ENCODE results near the gene GFRA1. TPM values are rescaled to one million over a fixed set of nuclear protein-coding genes. Genes with fewer than 3 reads are reported as not detected.

Gene GFRA1
- total and polyA plus RNA-seq, 2 donors (not counting 1 experiment from before 2014, with no cell fraction given): 6.3 to 29.6 TPM

- Histone ChIP-seq H3K9me3 (ENCODE audit: control insufficient read depth, insufficient read depth, low read depth, low read length) (no peaks in the 10 kb centered on the region), H3K27ac (ENCODE audit: insufficient read depth, low read length) (no peak overlapping the region), H3K27me3 (ENCODE audit: control insufficient read depth, insufficient read depth, low read length) (no peaks in the 10 kb centered on the region), H3K4me2 (ENCODE audit: extremely low read depth, insufficient read depth, low read length) (no peak overlapping the region), H3K9ac (ENCODE audit: insufficient read depth, low read length) (no peak overlapping the region), H3K4me3 (replicated peaks in 1 of 4; ENCODE audit: control extremely low read depth in 1 of 4, insufficient read depth in 1 of 4, low read depth in 3 of 4, low read length in 4 of 4) (no peak overlapping the region), H4K20me1 (ENCODE audit: control insufficient read depth, extremely low read depth, insufficient read depth, low read length) (no peaks in the 10 kb centered on the region), H3K36me3 (ENCODE audit: control insufficient read depth, insufficient read depth, low read length) (no peaks in the 10 kb centered on the region), H3K79me2 (ENCODE audit: control insufficient read depth, insufficient read depth, low read length) (no peaks in the 10 kb centered on the region), H3K4me1 (ENCODE audit: control insufficient read depth, extremely low read depth, insufficient read depth, low read length) (no peaks in the 10 kb centered on the region), H2AFZ (ENCODE audit: low read length) (no peak overlapping the region)
- no peak for DNase-seq (ENCODE audit: low read depth in 2 of 2)
- no peak for TF ChIP-seq EZH2 (IDR thresholded peaks at IDR 0.05; ENCODE audit: low read length, missing control alignments)
- TF ChIP-seq, protein P1, sequence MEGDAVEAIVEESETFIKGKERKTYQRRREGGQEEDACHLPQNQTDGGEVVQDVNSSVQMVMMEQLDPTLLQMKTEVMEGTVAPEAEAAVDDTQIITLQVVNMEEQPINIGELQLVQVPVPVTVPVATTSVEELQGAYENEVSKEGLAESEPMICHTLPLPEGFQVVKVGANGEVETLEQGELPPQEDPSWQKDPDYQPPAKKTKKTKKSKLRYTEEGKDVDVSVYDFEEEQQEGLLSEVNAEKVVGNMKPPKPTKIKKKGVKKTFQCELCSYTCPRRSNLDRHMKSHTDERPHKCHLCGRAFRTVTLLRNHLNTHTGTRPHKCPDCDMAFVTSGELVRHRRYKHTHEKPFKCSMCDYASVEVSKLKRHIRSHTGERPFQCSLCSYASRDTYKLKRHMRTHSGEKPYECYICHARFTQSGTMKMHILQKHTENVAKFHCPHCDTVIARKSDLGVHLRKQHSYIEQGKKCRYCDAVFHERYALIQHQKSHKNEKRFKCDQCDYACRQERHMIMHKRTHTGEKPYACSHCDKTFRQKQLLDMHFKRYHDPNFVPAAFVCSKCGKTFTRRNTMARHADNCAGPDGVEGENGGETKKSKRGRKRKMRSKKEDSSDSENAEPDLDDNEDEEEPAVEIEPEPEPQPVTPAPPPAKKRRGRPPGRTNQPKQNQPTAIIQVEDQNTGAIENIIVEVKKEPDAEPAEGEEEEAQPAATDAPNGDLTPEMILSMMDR (conservative IDR thresholded peaks at IDR 0.05 in 1 of 2, IDR thresholded peaks at IDR 0.05 in 1 of 2; ENCODE audit: low read depth in 1 of 2, low read length in 2 of 2): no peak
These were observed 108.7 kb downstream of the GFRA1 start for GRCh38 chr10:116164291-116164690.

DNA sequence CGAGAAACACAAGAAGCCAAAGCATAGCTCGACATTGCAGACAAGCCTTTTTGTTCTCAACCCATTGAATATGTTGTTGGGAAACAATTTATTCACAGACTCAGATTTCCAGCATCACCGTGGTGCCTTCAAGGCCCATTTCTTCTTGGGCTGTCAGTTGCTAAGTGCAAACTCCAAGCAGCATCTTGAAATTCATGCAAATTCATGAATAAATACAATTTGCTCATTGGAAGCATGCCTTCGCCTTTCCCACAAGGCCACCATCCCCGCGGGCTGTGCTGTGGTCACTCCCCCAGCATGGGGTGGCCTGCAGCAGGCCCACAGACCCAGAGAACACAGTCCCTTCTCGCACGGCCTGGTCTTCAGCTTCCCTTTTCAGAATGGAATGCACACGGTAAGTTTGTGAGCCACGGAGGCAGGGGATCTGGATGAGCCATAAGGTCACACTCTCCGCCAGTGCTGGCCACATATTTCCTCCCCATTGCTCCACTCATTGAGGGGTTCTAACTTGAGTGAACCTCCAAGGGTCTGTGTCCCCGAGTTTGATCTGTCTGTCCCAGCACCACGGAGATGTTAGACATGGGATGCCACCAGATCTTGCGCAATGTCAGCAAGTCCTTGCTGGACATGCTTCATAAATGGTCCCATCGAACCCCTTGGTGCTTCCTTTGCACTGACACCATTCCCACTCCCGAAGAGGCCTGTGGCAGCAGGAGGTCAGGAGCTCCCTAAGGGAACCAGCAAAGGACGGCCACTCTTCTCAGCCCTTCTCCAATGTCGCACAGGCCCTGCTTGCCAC is 109.5 kb downstream of the GFRA1 start:
- H3K79me2 ChIP-seq (ENCODE audit: control insufficient read depth, insufficient read depth, low read length): no peaks in the 10 kb centered on the region
- H4K20me1 ChIP-seq (ENCODE audit: control insufficient read depth, extremely low read depth, insufficient read depth, low read length): no peaks in the 10 kb centered on the region
- H3K4me2 ChIP-seq (ENCODE audit: extremely low read depth, insufficient read depth, low read length): no peak overlapping the region
- TF ChIP-seq, protein P1 (conservative IDR thresholded peaks at IDR 0.05 in 1 of 2, IDR thresholded peaks at IDR 0.05 in 1 of 2; ENCODE audit: low read depth in 1 of 2, low read length in 2 of 2): no peak
- TF ChIP-seq EZH2 (IDR thresholded peaks at IDR 0.05; ENCODE audit: low read length, missing control alignments): no peak
- H3K9me3 ChIP-seq (ENCODE audit: control insufficient read depth, insufficient read depth, low read depth, low read length): no peaks in the 10 kb centered on the region
- no peak overlapping the region for H3K9ac ChIP-seq (ENCODE audit: insufficient read depth, low read length)
- no peak overlapping the region for H3K4me3 ChIP-seq (replicated peaks in 1 of 4; ENCODE audit: control extremely low read depth in 1 of 4, insufficient read depth in 1 of 4, low read depth in 3 of 4, low read length in 4 of 4)
- no peaks in the 10 kb centered on the region for H3K4me1 ChIP-seq (ENCODE audit: control insufficient read depth, extremely low read depth, insufficient read depth, low read length)
- H3K27me3 ChIP-seq (ENCODE audit: control insufficient read depth, insufficient read depth, low read length): no peaks in the 10 kb centered on the region
- no peaks in the 10 kb centered on the region for H3K36me3 ChIP-seq (ENCODE audit: control insufficient read depth, insufficient read depth, low read length)
- no peak for DNase-seq (ENCODE audit: low read depth in 2 of 2)
- H3K27ac ChIP-seq (ENCODE audit: insufficient read depth, low read length): no peak overlapping the region
- H2AFZ ChIP-seq (ENCODE audit: low read length): no peak overlapping the region

GRCh38 chr10:116162851-116163250 is 110.2 kb downstream of the GFRA1 start:
- Histone ChIP-seq H3K27ac (ENCODE audit: insufficient read depth, low read length) (no peak overlapping the region), H3K79me2 (ENCODE audit: control insufficient read depth, insufficient read depth, low read length) (no peaks in the 10 kb centered on the region), H3K9ac (ENCODE audit: insufficient read depth, low read length) (no peak overlapping the region), H3K27me3 (ENCODE audit: control insufficient read depth, insufficient read depth, low read length) (no peaks in the 10 kb centered on the region), H3K4me1 (ENCODE audit: control insufficient read depth, extremely low read depth, insufficient read depth, low read length) (no peaks in the 10 kb centered on the region), H4K20me1 (ENCODE audit: control insufficient read depth, extremely low read depth, insufficient read depth, low read length) (no peaks in the 10 kb centered on the region), H2AFZ (ENCODE audit: low read length) (no peak overlapping the region), H3K4me3 (replicated peaks in 1 of 4; ENCODE audit: control extremely low read depth in 1 of 4, insufficient read depth in 1 of 4, low read depth in 3 of 4, low read length in 4 of 4) (no peak overlapping the region), H3K4me2 (ENCODE audit: extremely low read depth, insufficient read depth, low read length) (no peak overlapping the region), H3K36me3 (ENCODE audit: control insufficient read depth, insufficient read depth, low read length) (no peaks in the 10 kb centered on the region), H3K9me3 (ENCODE audit: control insufficient read depth, insufficient read depth, low read depth, low read length) (no peaks in the 10 kb centered on the region)
- no peak for TF ChIP-seq EZH2 (IDR thresholded peaks at IDR 0.05; ENCODE audit: low read length, missing control alignments)
- TF ChIP-seq, protein P1 (conservative IDR thresholded peaks at IDR 0.05 in 1 of 2, IDR thresholded peaks at IDR 0.05 in 1 of 2; ENCODE audit: low read depth in 1 of 2, low read length in 2 of 2): no peak
- DNase-seq (ENCODE audit: low read depth in 2 of 2): no peak
